Measurements from ENCODE around the gene ATG7. TPM values are rescaled to one million over a fixed set of nuclear protein-coding genes. Genes with fewer than 3 reads are reported as not detected.
A peak's percentile ranks its signal among the peaks of the same experiment; 100 is the strongest.

ATG7 gene
- total RNA-seq, 2 experiments from 2014 or later: 21.7 to 28.4 TPM

- peaks cover 5% of the 10 kb centered on the region; the same call in 1 of the 2 replicates for H3K9me3 ChIP-seq (ENCODE audit: low read length)
- BruUV-seq (replicated peaks): no TSS peak
- peak overlapping the region; percentile 51 for H3K27ac ChIP-seq (ENCODE audit: low read depth, low read length, poor library complexity, severe bottlenecking)
- DNase-seq (ENCODE audit: low spot score): peak; percentile 16
- ChIA-PET CTCF (ENCODE audit: unreplicated experiment) (no interaction called here), POLR2A (interaction anchor here (1.1 to 1.6 kb wide), 5 partner anchors 15 to 338 kb away, joined by 4 to 6 read pairs (median 4); no protein-coding TSS in a partner anchor)
- intact Hi-C loops (cut with micrococcal nuclease; ENCODE audit: unreplicated experiment): no loop called here
- H3K79me2 ChIP-seq (ENCODE audit: insufficient read depth, low read depth, low read length): peaks cover 13% of the 10 kb centered on the region; the same call in 1 of the 2 replicates
- peak overlapping the region; percentile 85 for H3K4me2 ChIP-seq (ENCODE audit: low read length)
- peak overlapping the region; percentile 91 for H2AFZ ChIP-seq (ENCODE audit: low read length)
- peaks cover 9% of the 10 kb centered on the region for H3K4me1 ChIP-seq (ENCODE audit: insufficient read depth, low read length, poor library complexity, severe bottlenecking)
- H3K36me3 ChIP-seq (ENCODE audit: insufficient read depth, low read length): peaks cover 11% of the 10 kb centered on the region; the same call in 1 of the 2 replicates
- H3K9me2 ChIP-seq (ENCODE audit: insufficient read depth, low read length): no peaks in the 10 kb centered on the region
- TF ChIP-seq CTCF (conservative IDR thresholded peaks at IDR 0.05; ENCODE audit: low read length): no peak
- no peak for TF ChIP-seq EZH2phosphoT487 (IDR thresholded peaks at IDR 0.05; ENCODE audit: borderline replicate concordance, low read depth, low read length)
- H3K4me3 ChIP-seq (ENCODE audit: low read depth, low read length, poor library complexity, severe bottlenecking): peak overlapping the region; percentile 94
- no peaks in the 10 kb centered on the region for H4K20me1 ChIP-seq (ENCODE audit: insufficient read depth, low read length)
These were observed 843 bp downstream of the ATG7 start for GRCh38 chr3:11272906-11273574.

GRCh38 chr3:11273891-11274291, 1.7 kb downstream of the ATG7 start:
- Histone ChIP-seq H3K36me3 (ENCODE audit: insufficient read depth, low read length) (peaks cover 17% of the 10 kb centered on the region; the same call in 1 of the 2 replicates), H3K4me2 (ENCODE audit: low read length) (peak overlapping the region; percentile 85), H2AFZ (ENCODE audit: low read length) (no peak overlapping the region), H3K27ac (ENCODE audit: low read depth, low read length, poor library complexity, severe bottlenecking) (no peak overlapping the region), H3K4me1 (ENCODE audit: insufficient read depth, low read length, poor library complexity, severe bottlenecking) (peaks cover 9% of the 10 kb centered on the region), H3K9me3 (ENCODE audit: low read length) (peaks cover 5% of the 10 kb centered on the region; the same call in 1 of the 2 replicates), H4K20me1 (ENCODE audit: insufficient read depth, low read length) (no peaks in the 10 kb centered on the region), H3K79me2 (ENCODE audit: insufficient read depth, low read depth, low read length) (peaks cover 13% of the 10 kb centered on the region; the same call in 1 of the 2 replicates), H3K4me3 (ENCODE audit: low read depth, low read length, poor library complexity, severe bottlenecking) (peak overlapping the region; percentile 94), H3K9me2 (ENCODE audit: insufficient read depth, low read length) (no peaks in the 10 kb centered on the region)
- BruUV-seq (replicated peaks): no TSS peak
- DNase-seq (ENCODE audit: low spot score): no peak
- no peak for TF ChIP-seq CTCF (conservative IDR thresholded peaks at IDR 0.05; ENCODE audit: low read length)
- TF ChIP-seq EZH2phosphoT487 (IDR thresholded peaks at IDR 0.05; ENCODE audit: borderline replicate concordance, low read depth, low read length): no peak
- ChIA-PET POLR2A (interaction anchor here (0.8 to 1.6 kb wide), 2 partner anchors 10 to 14 kb away, joined by 3 to 5 read pairs; no protein-coding TSS in a partner anchor), CTCF (ENCODE audit: unreplicated experiment) (no interaction called here)
- intact Hi-C loops (cut with micrococcal nuclease; ENCODE audit: unreplicated experiment): no loop called here

Data from OCI-LY7 (cell line).